NCI-H2196 (cell line): Measurements from ENCODE around the gene TP73.

Source experiments
- DNase-seq: peaks from one replicate; lab custom pipeline; 2025; ENCODE audit not compliant: unreplicated experiment; lab: John Stamatoyannopoulos, UW

The TP73 gene

GRCh38 chr1:3651930-3652547 is at the start of gene TP73:
TP73 (plus strand) TSS chr1:3652516; CDS start chr1:3682366, 29,850 bp downstream.
- DNase-seq, result peak; percentile 64

- DNase-seq, result no peak
Observed at GRCh38 chr1:3603156-3603555, 49.2 kb upstream of the TP73 start.

- no peak for DNase-seq
Observed at GRCh38 chr1:3603571-3604467, 48.5 kb upstream of the TP73 start.

GRCh38 chr1:3604468-3604974 is 47.8 kb upstream of the TP73 start:
- no peak for DNase-seq

- no peak for DNase-seq
Observed at GRCh38 chr1:3604997-3605823, 47.1 kb upstream of the TP73 start.

GRCh38 chr1:3606779-3607702 is 45.3 kb upstream of the TP73 start:
- DNase-seq, result no peak

GRCh38 chr1:3607703-3608065 is 44.6 kb upstream of the TP73 start:
- no peak for DNase-seq

- DNase-seq, result no peak
Observed at GRCh38 chr1:3608154-3608553, 44.2 kb upstream of the TP73 start.

GRCh38 chr1:3609016-3609768 is 43.1 kb upstream of the TP73 start:
- no peak for DNase-seq

- no peak for DNase-seq
Observed at GRCh38 chr1:3609769-3610526, 42.4 kb upstream of the TP73 start.

- peak; percentile 14 for DNase-seq
Observed at GRCh38 chr1:3610527-3611169, 41.7 kb upstream of the TP73 start.

GRCh38 chr1:3611170-3612019 is 40.9 kb upstream of the TP73 start, which contains the start of gene MEGF6:
MEGF6 (minus strand) TSS chr1:3611508; CDS start chr1:3611268, 240 bp downstream.
- DNase-seq, result peak; percentile 71

- DNase-seq, result no peak
Observed at GRCh38 chr1:3612123-3612522, 40.2 kb upstream of the TP73 start.

- peak; percentile 38 for DNase-seq
Observed at GRCh38 chr1:3614755-3615742, 37.3 kb upstream of the TP73 start.

- DNase-seq, result no peak
Observed at GRCh38 chr1:3616861-3617260, 35.5 kb upstream of the TP73 start.

- DNase-seq, result no peak
Observed at GRCh38 chr1:3617806-3618345, 34.4 kb upstream of the TP73 start.
